Skeletal muscle cell (primary cell): ENCODE measurements around the gene KANSL3.

Source experiments
- DNase-seq: peaks from one replicate; pipeline ENCODE4 v3.0.0-alpha.2; 2010; ENCODE audit warnings: low read depth
- H3K4me3 ChIP-seq: 2 replicates; pipeline ENCODE4 v1.5.1; 2011; ENCODE audit warnings: low read depth, mild to moderate bottlenecking, control low read depth, low read length, moderate library complexity

Gene KANSL3

GRCh38 chr2:96549466-96549785, 88.7 kb downstream of the KANSL3 start:
- no peak overlapping the region for H3K4me3 ChIP-seq
- no peak for DNase-seq

DNA sequence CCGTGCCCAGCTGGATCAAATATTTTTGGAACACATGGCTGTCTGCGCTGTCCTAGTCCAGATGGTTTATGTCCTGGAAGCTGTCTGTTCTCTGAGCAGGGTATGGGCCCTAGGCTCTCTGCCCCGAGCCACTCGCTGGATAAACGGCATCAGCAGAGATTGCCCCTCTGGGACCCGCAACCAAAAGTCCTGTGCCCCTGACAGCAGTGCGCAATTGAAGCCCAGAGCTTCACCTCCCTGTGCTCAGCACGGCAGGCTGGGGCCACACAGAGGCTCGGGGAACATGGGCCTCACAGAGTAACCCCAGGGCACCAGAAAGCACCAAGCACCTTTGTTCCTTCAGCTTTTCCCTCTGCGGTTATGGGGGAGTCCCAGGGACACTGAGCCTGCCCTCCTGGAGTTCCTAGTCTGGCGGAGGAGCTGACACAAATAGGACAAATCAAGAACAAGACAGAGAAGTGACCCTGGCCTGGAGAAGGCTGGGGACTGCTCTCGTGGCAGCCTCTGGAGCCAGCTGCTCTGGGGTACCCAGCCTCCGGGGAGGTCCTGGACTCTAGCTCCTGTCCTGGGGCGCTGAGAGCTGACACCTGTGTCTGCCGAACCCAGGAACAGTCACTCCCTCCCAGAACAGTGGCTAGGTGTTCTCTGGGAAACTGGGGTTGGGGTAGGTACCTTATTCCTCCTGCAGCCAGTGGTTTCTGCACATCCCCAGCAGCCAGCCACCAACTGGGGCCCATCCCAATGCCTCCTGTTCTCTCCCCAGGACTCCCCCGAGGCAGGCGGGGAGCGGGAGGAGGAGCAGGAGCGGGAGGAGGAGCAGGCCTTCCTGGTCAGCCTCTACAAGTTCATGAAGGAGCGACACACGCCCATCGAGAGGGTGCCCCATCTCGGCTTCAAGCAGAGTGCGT, 89.3 kb downstream of the KANSL3 start:
- H3K4me3 ChIP-seq = no peak overlapping the region
- no peak for DNase-seq

GRCh38 chr2:96547731-96548171, 90.4 kb downstream of the KANSL3 start:
- no peak for DNase-seq
- no peak overlapping the region for H3K4me3 ChIP-seq

DNA sequence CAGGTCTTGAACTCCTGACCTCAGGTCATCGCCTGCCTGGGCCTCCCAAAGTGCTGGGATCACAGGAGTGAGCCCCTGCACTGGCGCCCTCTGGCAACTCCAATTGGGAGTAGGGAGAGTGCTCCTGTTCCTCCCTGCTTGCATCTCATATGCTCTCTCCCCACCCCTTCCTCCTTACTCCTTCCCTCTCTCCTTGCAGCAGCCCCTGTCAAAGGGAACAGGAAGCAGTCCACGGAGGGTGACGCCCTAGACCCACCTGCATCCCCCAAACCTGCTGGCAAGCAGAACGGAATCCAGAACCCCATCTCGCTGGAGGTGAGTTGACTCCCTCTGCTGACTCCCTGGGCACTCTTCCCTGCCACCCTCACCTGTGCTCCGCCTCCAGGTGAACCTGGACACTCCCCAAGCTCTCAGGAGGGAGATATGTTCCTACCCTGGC, 90.9 kb downstream of the KANSL3 start:
- no peak overlapping the region for H3K4me3 ChIP-seq
- no peak for DNase-seq

- no peak overlapping the region for H3K4me3 ChIP-seq
- DNase-seq = no peak
These were observed 91.3 kb downstream of the KANSL3 start for GRCh38 chr2:96546797-96547196.

- no peak overlapping the region for H3K4me3 ChIP-seq
- no peak for DNase-seq
These were observed 91.8 kb downstream of the KANSL3 start for GRCh38 chr2:96546321-96546720.
